Superior temporal gyrus (tissue), 1 donor: ENCODE measurements around the gene CFP.
"Not testable (repeated sequence)": the region's sequence is repeated elsewhere in the genome, so short reads cannot be mapped to it uniquely, and the experiment has no call there.

ENCODE experiments used
- DNase-seq: peaks from one replicate; pipeline ENCODE4 v3.0.0-alpha.2; 2016; ENCODE audit errors: extremely low spot score

CFP gene

GRCh38 chrX:47629419-47630200, at the start of gene CFP:
Gene CFP, minus strand, starts transcription at chrX:47629930. Its CDS starts 86 bp downstream, at chrX:47629844.
- no peak for DNase-seq

- not testable (repeated sequence) for DNase-seq
Observed at GRCh38 chrX:47675959-47676859, 46.5 kb upstream of the CFP start.

- DNase-seq: no peak
Observed at GRCh38 chrX:47674776-47675175, 45.0 kb upstream of the CFP start.

GRCh38 chrX:47665797-47666196, 36.1 kb upstream of the CFP start:
- not testable (repeated sequence) for DNase-seq

- no peak for DNase-seq
Observed at GRCh38 chrX:47664737-47665136, 35.0 kb upstream of the CFP start.

GRCh38 chrX:47662144-47662657, 32.5 kb upstream of the CFP start:
- no peak for DNase-seq

- DNase-seq: no peak
Observed at GRCh38 chrX:47661539-47661938, 31.8 kb upstream of the CFP start.

GRCh38 chrX:47659421-47659726, 29.6 kb upstream of the CFP start:
- no peak for DNase-seq

- peak; percentile 86 for DNase-seq
Observed at GRCh38 chrX:47658684-47659420, 29.1 kb upstream of the CFP start, which contains the start of gene UXT. Gene UXT, minus strand, starts transcription at chrX:47659180. Its CDS starts 253 bp downstream, at chrX:47658927.

- no peak for DNase-seq
Observed at GRCh38 chrX:47658301-47658683, 28.6 kb upstream of the CFP start.

- DNase-seq: no peak
Observed at GRCh38 chrX:47651043-47651905, 21.5 kb upstream of the CFP start.

- peak; percentile 95 for DNase-seq
Observed at GRCh38 chrX:47650164-47651042, 20.7 kb upstream of the CFP start, which contains the start of gene ELK1. Gene ELK1, minus strand, starts transcription at chrX:47650563. Its CDS starts 9,122 bp downstream, at chrX:47641441.

- no peak for DNase-seq
Observed at GRCh38 chrX:47649781-47650163, 20.0 kb upstream of the CFP start.

GRCh38 chrX:47649271-47649670, 19.5 kb upstream of the CFP start:
- no peak for DNase-seq

- DNase-seq: no peak
Observed at GRCh38 chrX:47648376-47648775, 18.6 kb upstream of the CFP start.

GRCh38 chrX:47646636-47647035, 16.9 kb upstream of the CFP start:
- DNase-seq: no peak

GRCh38 chrX:47645530-47645929, 15.8 kb upstream of the CFP start:
- DNase-seq: no peak

GRCh38 chrX:47644557-47645091, 14.9 kb upstream of the CFP start:
- no peak for DNase-seq

GRCh38 chrX:47643926-47644325, 14.2 kb upstream of the CFP start:
- DNase-seq: no peak

- DNase-seq: no peak
Observed at GRCh38 chrX:47638816-47639215, 9.1 kb upstream of the CFP start.
